Measurements from ENCODE around the gene IL20RA.

- TF ChIP-seq RXRA (IDR thresholded peaks at IDR 0.05; ENCODE audit: borderline replicate concordance, low read depth) (no peak), CTCF (IDR thresholded peaks at IDR 0.05) (no peak)
Observed at GRCh38 chr6:136955123-136955522, 89.6 kb downstream of the IL20RA start.

Data from SK-N-SH (cell line).